HepG2 (cell line): Measurements from ENCODE around the gene EGFL8. TPM values are rescaled to one million over a fixed set of nuclear protein-coding genes. Genes with fewer than 3 reads are reported as not detected.
A peak's percentile ranks its signal among the peaks of the same experiment; 100 is the strongest.

ENCODE experiments used
- ATAC-seq: fragments of 200-7000 bp; cut with Tn5 transposase; 3 replicates; pipeline ENCODE4 v1.9.1; 2020; ENCODE audit warnings: mild to moderate bottlenecking, moderate library complexity
- BruUV-seq: library from RNA; stranded (reverse); fragments of 400-500 nt; replicated peaks from 2 replicates; lab custom pipeline; 2021; lab: Mats Ljungman, UMichigan
- CTCF ChIA-PET: fragments of 300-600 bp; formaldehyde crosslinking; extraction: SDS; loops from one replicate; lab custom pipeline; 2021; ENCODE audit warnings: low total read pairs, inconsistent platforms, low intra/inter-chr PET ratio; lab: Yijun Ruan, JAX
- POLR2A ChIA-PET: fragments of 350-600 bp; sonication (Branson Sonifier 250); formaldehyde crosslinking; loops from one replicate; lab custom pipeline; 2020; ENCODE audit warnings: antibody characterized with exemption, inconsistent platforms; lab: Yijun Ruan, JAX
- DNase-seq: peaks from one replicate; pipeline ENCODE4 v3.0.0-alpha.2; 2015; ENCODE audit warnings: low spot score
- FAIRE-seq: peaks from 3 replicates; lab custom pipeline; 2011; peaks lifted over from hg19 to GRCh38; lab: Jason Lieb, UNC
- H2AFZ ChIP-seq: one replicate; pipeline ENCODE4 v1.6.1; 2011; ENCODE audit warnings: low read length, inconsistent platforms
- H3K27ac ChIP-seq: fragments of 300-600 bp; 3 replicates; pipeline ENCODE4 v1.8.0; 2011; ENCODE audit warnings: mixed run types, mild to moderate bottlenecking, mixed read lengths, low read length, inconsistent platforms; ENCODE audit not compliant: insufficient read depth; ENCODE audit errors: extremely low read length
- H3K27me3 ChIP-seq, 2 experiments: fragments of 200-600 bp in 1 of 2; 2 replicates in 1 of 2; 3 replicates in 1 of 2; pipeline versions ENCODE4 v1.6.0 to v1.8.0; 2011; ENCODE audit warnings: low read length in 2 of 2, mild to moderate bottlenecking in 2 of 2, moderate library complexity in 2 of 2, inconsistent platforms in 1 of 2; ENCODE audit not compliant: insufficient read depth in 2 of 2, control insufficient read depth in 1 of 2
- H3K36me3 ChIP-seq, 2 experiments: fragments of 200-600 bp in 1 of 2; replicated peaks in 1 of 2; 2 replicates in 1 of 2; 3 replicates in 1 of 2; pipeline versions ENCODE4 v1.5.1 to v1.8.0; 2011; ENCODE audit warnings: low read length in 2 of 2, inconsistent platforms in 1 of 2; ENCODE audit not compliant: insufficient read depth in 2 of 2, control insufficient read depth in 1 of 2
- H3K4me1 ChIP-seq: 2 replicates; pipeline ENCODE4 v1.5.1; 2012; ENCODE audit warnings: low read length, inconsistent platforms; ENCODE audit not compliant: insufficient read depth
- H3K4me2 ChIP-seq: 2 replicates; pipeline ENCODE4 v1.6.0; 2011; ENCODE audit warnings: low read depth, low read length, inconsistent platforms
- H3K4me3 ChIP-seq, 3 experiments: fragments of 200-600 bp in 1 of 3; sonication (generic), shearing (Covaris generic) in 1 of 3; replicated peaks in 1 of 3; 2 replicates each; pipeline ENCODE4 v1.5.1; 2011 to 2016; ENCODE audit warnings: low read length in 3 of 3, inconsistent platforms in 2 of 3, low read depth in 2 of 3, mild to moderate bottlenecking in 2 of 3, control low read depth in 1 of 3, mixed read lengths in 1 of 3; ENCODE audit not compliant: insufficient read depth in 1 of 3
- H3K79me2 ChIP-seq: one replicate; pipeline ENCODE4 v1.6.1; 2011; ENCODE audit warnings: low read length, inconsistent platforms; ENCODE audit not compliant: insufficient read depth
- H3K9ac ChIP-seq: 2 replicates; pipeline ENCODE4 v1.6.0; 2011; ENCODE audit warnings: mild to moderate bottlenecking, low read depth, low read length, inconsistent platforms; ENCODE audit not compliant: insufficient read depth
- H3K9me3 ChIP-seq: 2 replicates; pipeline ENCODE4 v1.5.1; 2012; ENCODE audit warnings: mild to moderate bottlenecking, low read length
- H4K20me1 ChIP-seq: 2 replicates; pipeline ENCODE4 v1.6.0; 2011; ENCODE audit warnings: inconsistent platforms, mild to moderate bottlenecking, low read length, moderate library complexity; ENCODE audit not compliant: insufficient read depth
- BRD4 ChIP-seq: sonication (generic); formaldehyde crosslinking; IDR thresholded peaks from 2 replicates; pipeline ENCODE4 v1.4.0; 2020; ENCODE audit warnings: missing genetic modification reagents
- GMEB2 ChIP-seq: IDR thresholded peaks from 2 replicates; pipeline ENCODE4 v1.6.1; 2016; ENCODE audit warnings: missing biosample characterization, missing genetic modification reagents, low read depth
- GPN1 ChIP-seq: sonication (generic); formaldehyde crosslinking; IDR thresholded peaks from 2 replicates; pipeline ENCODE4 v1.5.1; 2020; ENCODE audit warnings: missing genetic modification reagents, borderline replicate concordance
- HMGA1 ChIP-seq: sonication (generic); formaldehyde crosslinking; conservative IDR thresholded peaks from 2 replicates; pipeline ENCODE4 v1.4.0; 2020; ENCODE audit warnings: missing genetic modification reagents
- LCORL ChIP-seq, 2 experiments: fragments of 450-650 bp in 1 of 2; sonication (generic) in 1 of 2; formaldehyde crosslinking in 1 of 2; IDR thresholded peaks; 2 replicates each; pipeline versions ENCODE4 v1.5.0 to v1.6.1; 2017 to 2020; ENCODE audit warnings: antibody characterized with exemption in 1 of 2, missing genetic modification reagents in 1 of 2
- MXD1 ChIP-seq: sonication (generic); formaldehyde crosslinking; IDR thresholded peaks from 2 replicates; pipeline ENCODE4 v1.4.0; 2020; ENCODE audit warnings: mild to moderate bottlenecking, missing genetic modification reagents
- NBN ChIP-seq: fragments of 450-650 bp; conservative IDR thresholded peaks from 2 replicates; pipeline ENCODE4 v1.6.1; 2017
- POLR2AphosphoS2 ChIP-seq: IDR thresholded peaks from 2 replicates; pipeline ENCODE4 v1.6.1; 2011; ENCODE audit warnings: low read depth, low read length, improper control_type of control experiment
- SRY ChIP-seq: sonication (generic); formaldehyde crosslinking; IDR thresholded peaks from 2 replicates; pipeline ENCODE4 v1.8.0; 2022; ENCODE audit warnings: mild to moderate bottlenecking, missing genetic modification reagents
- TBL1XR1 ChIP-seq: fragments of 150-350 bp; IDR thresholded peaks from 2 replicates; pipeline ENCODE4 v1.6.1; 2014; ENCODE audit warnings: borderline replicate concordance, low read length; ENCODE audit not compliant: partially characterized antibody
- TMF1 ChIP-seq: sonication (generic); formaldehyde crosslinking; IDR thresholded peaks from 2 replicates; pipeline ENCODE4 v1.8.1; 2022; ENCODE audit warnings: low read depth, missing genetic modification reagents
- ZNF24 ChIP-seq: fragments of 450-650 bp; IDR thresholded peaks from 2 replicates; pipeline ENCODE4 v1.6.1; 2017; ENCODE audit warnings: antibody characterized with exemption, mild to moderate bottlenecking
- ZNF33A ChIP-seq: sonication (generic); formaldehyde crosslinking; IDR thresholded peaks from 2 replicates; pipeline ENCODE4 v1.5.1; 2020; ENCODE audit warnings: missing genetic modification reagents, mild to moderate bottlenecking, moderate library complexity, borderline replicate concordance
- ZNF672 ChIP-seq: sonication (generic); formaldehyde crosslinking; IDR thresholded peaks from 2 replicates; pipeline ENCODE4 v1.8.1; 2022; ENCODE audit warnings: missing genetic modification reagents
- ZNF704 ChIP-seq: sonication (generic); formaldehyde crosslinking; IDR thresholded peaks from 2 replicates; pipeline ENCODE4 v1.8.1; 2023; ENCODE audit warnings: mild to moderate bottlenecking, inconsistent platforms, moderate library complexity, missing genetic modification reagents, borderline replicate concordance
- ZSCAN31 ChIP-seq: sonication (generic); formaldehyde crosslinking; IDR thresholded peaks from 2 replicates; pipeline ENCODE4 v1.5.0; 2020; ENCODE audit warnings: low read depth, mild to moderate bottlenecking, missing genetic modification reagents
- WGBS: methylation state at CpG from one replicate; pipeline ENCODE4 v1.1.6; 2017; ENCODE audit warnings: low lambda C conversion rate; 5-methylcytosine and 5-hydroxymethylcytosine counted together
- in situ Hi-C: cut with HindIII; loops from 2 replicates; pipeline ENCODE4 v1.10.0; 2017; ENCODE audit warnings: low pct_unique_long_range_greater_than_20kb; ENCODE audit not compliant: extremely low pct_ligation_motif_present
- intact Hi-C: fragments of 100-400 bp; cut with micrococcal nuclease; formaldehyde crosslinking; loops from one replicate; pipeline ENCODE4 v1.10.0; 2022; ENCODE audit not compliant: unreplicated experiment
- polyA plus RNA-seq, 8 experiments: library from polyadenylated mRNA; depleted of rRNA in 3 of 8; stranded (reverse) in 7 of 8; unstranded in 1 of 8; fragments of >200 nt; fragmentation: Illumina TruSeq in 4 of 8; extraction: Trizol in 4 of 8; gene quantifications; 2 replicates each; pipeline versions ENCODE4 v1.2.1 to v1.2.3, GENCODE V29; 2011 to 2016; ENCODE audit warnings: low read depth in 4 of 8, missing spikeins in 1 of 8, mixed read lengths in 1 of 8; ENCODE audit not compliant: insufficient read depth in 1 of 8
- total RNA-seq, 5 experiments: library from RNA; depleted of rRNA; stranded (reverse); fragments of >200 nt; fragmentation: Illumina TruSeq; extraction: Trizol; gene quantifications; 2 replicates each; pipeline ENCODE4 v1.2.3, GENCODE V29; 2016; ENCODE audit warnings: low read depth in 1 of 5

Gene EGFL8
- total and polyA plus RNA-seq, 2 of the 13 experiments (the other 11 are each of a cell fraction or from before 2014, with no cell fraction given): 10.0 to 11.5 TPM

- peak; percentile 56 for FAIRE-seq
- Histone ChIP-seq H3K4me1 (peaks cover 63% of the 10 kb centered on the region), H3K9ac (peak overlapping the region; percentile 99), H3K36me3 (no peaks in the 10 kb centered on the region), H3K4me3 (peak overlapping the region; percentile 71 to 96 (median 94)), H3K9me3 (no peaks in the 10 kb centered on the region), H2AFZ (no peak overlapping the region), H3K27me3 (peaks cover under 1 to 5% of the 10 kb centered on the region in 2 experiments; a peak in 2 of 5 replicates), H3K27ac (peak overlapping the region; percentile 98), H3K79me2 (no peaks in the 10 kb centered on the region), H3K4me2 (peak overlapping the region; percentile 99), H4K20me1 (no peaks in the 10 kb centered on the region)
- TSS peak; percentile 98 for BruUV-seq
- in situ Hi-C loops (no loop called here), intact Hi-C loops (loop anchor here (1.0 to 5.0 kb wide), 4 partner anchors 18 to 79 kb away; partner anchors contain the start of genes PPT2 and RNF5)
- peak; percentile 85 for ATAC-seq
- POLR2A ChIA-PET: interaction anchor here (0.6 to 3.0 kb wide), 23 partner anchors 9 to 1258 kb away, joined by 3 to 82 read pairs (median 4); partner anchors contain the start of genes AGPAT1, ATF6B, DXO and FKBPL
- peak; percentile 88 for DNase-seq
- CTCF ChIA-PET: interaction anchor here (1.0 kb wide), 1 partner anchor 42 kb away, joined by 4 read pairs; the partner anchor contains the start of gene PPT2
- 2% methylated on average over 32 of the region's 58 CpGs for WGBS
- TF ChIP-seq TBL1XR1: peak; percentile 66
- TF ChIP-seq TMF1 (CRISPR knock-in tag): peak; percentile 56; the same call in 1 of the 2 replicates
- TF ChIP-seq LCORL (IDR thresholded peaks at IDR 0.05): no peak
- peak; percentile 77; the same call in 1 of the 2 replicates for TF ChIP-seq LCORL (CRISPR knock-in tag; IDR thresholded peaks at IDR 0.05)
- no peak for TF ChIP-seq ZNF33A (CRISPR knock-in tag)
- TF ChIP-seq SRY: peak; percentile 92; the same call in 1 of the 2 replicates
- no peak for TF ChIP-seq ZSCAN31 (CRISPR knock-in tag)
- peak; percentile 88; the same call in 1 of the 2 replicates for TF ChIP-seq MXD1 (CRISPR knock-in tag)
- no peak for TF ChIP-seq GPN1
- no peak; the same call in none of the 2 replicates for TF ChIP-seq BRD4 (CRISPR knock-in tag)
- no peak for TF ChIP-seq ZNF24
- TF ChIP-seq ZNF672 (CRISPR knock-in tag): no peak
- TF ChIP-seq HMGA1 (CRISPR knock-in tag): no peak
- TF ChIP-seq ZNF704 (CRISPR knock-in tag): 0 out of 2 replicates have a peak, but pooled peaks have one; percentile 52
- TF ChIP-seq NBN: no peak
- TF ChIP-seq POLR2AphosphoS2: no peak
- TF ChIP-seq GMEB2 (CRISPR knock-in tag): peak; percentile 91
Observed at GRCh38 chr6:32195902-32196681, 31.7 kb downstream of the EGFL8 start.
